ENCODE measurements around the gene ARAF. TPM values are rescaled to one million over a fixed set of nuclear protein-coding genes. Genes with fewer than 3 reads are reported as not detected.

The ARAF gene
- total and polyA plus RNA-seq, 10 donors = 32.9 to 97.4 (median 79.3) TPM

DNA sequence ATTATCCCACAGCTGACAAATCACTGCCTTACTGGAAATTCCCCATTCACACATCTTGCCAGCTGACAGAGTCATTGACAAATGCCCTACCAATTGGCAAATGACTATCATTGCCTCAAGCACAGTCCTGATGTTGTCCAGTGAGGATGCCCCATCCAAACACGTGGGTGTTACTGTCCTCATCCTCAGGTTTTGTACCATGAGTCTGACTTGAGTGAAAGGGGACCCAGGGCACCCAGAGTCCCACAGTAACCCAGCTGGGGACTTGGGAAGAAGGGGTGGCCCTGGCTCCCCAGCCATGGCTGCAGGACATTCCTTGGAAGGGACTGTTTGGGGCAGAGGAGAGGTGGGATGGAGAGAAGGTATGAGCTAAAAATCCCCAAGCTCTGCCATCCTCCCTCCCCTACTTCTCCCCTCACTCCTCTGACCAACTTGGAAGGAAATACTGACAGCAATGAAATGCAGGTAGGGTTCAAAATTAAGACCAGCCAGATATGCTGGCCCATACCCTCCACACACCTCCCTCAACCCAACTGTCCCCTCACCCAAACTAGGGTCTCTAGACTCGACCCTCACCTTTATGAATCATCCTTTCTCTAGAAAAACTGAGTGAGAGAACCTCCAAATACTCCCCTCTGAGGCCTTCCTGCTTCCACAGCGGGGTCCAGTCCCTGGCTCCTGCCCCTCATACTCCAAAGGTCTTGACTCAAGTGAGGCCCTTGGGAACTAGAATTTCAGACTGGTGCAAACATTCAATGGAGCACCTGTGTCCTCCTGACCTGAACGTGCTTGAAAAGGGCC, 26.3 kb downstream of the ARAF start:
- peak in 1 of 3 donors; percentile 18 for TF ChIP-seq POLR2AphosphoS5 (IDR thresholded peaks at IDR 0.05)
- TF ChIP-seq, protein P1, sequence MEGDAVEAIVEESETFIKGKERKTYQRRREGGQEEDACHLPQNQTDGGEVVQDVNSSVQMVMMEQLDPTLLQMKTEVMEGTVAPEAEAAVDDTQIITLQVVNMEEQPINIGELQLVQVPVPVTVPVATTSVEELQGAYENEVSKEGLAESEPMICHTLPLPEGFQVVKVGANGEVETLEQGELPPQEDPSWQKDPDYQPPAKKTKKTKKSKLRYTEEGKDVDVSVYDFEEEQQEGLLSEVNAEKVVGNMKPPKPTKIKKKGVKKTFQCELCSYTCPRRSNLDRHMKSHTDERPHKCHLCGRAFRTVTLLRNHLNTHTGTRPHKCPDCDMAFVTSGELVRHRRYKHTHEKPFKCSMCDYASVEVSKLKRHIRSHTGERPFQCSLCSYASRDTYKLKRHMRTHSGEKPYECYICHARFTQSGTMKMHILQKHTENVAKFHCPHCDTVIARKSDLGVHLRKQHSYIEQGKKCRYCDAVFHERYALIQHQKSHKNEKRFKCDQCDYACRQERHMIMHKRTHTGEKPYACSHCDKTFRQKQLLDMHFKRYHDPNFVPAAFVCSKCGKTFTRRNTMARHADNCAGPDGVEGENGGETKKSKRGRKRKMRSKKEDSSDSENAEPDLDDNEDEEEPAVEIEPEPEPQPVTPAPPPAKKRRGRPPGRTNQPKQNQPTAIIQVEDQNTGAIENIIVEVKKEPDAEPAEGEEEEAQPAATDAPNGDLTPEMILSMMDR (IDR thresholded peaks at IDR 0.05 in 8 of 11, conservative IDR thresholded peaks at IDR 0.05 in 3 of 11) = no peak
- no peaks in the 10 kb centered on the region for H3K9me3 ChIP-seq
- no peak overlapping the region for H3K27ac ChIP-seq
- no peak for DNase-seq
- peaks cover 0 to 24% (median 1%) of the 10 kb centered on the region in 6 donors for H3K36me3 ChIP-seq
- H3K4me3 ChIP-seq = no peak overlapping the region
- peaks cover 0 to 3% (median 0%) of the 10 kb centered on the region in 7 donors for H3K27me3 ChIP-seq (replicated peaks in 1 of 7)
- H3K4me1 ChIP-seq = peaks cover 0 to 10% (median 0%) of the 10 kb centered on the region in 6 donors
- intact Hi-C loops (cut with DNase I; ENCODE audit: low total_unique reads) = no loop called here
- 38 to 74% (median 62%) methylated on average over 4 of the region's 4 CpGs for WGBS, 5 donors

DNA sequence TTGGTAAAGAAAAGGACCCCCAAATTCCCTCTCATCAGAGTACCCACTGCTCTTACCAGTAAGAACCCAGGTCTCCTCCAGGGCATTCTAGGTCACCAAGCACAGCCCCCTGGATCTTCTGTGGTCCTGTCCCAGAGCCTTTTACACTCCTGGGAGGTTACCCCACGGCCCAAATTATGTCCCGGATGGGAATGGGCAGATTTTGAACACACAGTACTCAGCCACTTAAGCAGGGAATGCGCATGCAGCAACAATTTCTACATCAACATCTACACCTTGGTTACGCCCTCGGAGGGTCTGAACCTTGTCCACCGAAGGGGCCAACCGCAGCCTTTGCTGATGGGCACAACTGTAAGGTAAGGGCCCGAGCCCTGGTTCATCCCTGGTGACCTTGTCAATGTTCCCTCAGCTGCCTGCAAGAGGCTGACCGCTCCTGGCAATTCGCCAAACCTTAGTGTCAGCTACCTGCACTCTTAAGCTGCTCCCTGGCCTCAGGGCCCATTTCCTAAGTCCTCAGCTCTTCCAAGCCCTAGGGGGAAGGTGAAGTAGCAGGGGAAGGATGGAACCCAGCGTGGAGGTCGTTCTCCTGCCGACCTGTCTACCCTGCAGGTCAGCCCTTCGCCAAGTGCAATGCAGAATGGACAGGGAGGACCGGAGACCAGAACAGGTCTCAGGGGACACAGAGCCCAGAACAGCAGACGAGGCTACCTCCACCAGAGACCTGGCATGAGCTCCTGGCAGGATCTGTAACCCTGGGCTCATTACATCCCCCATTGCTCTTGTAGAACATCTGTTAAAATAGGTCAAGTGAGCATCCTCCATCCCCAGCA, 27.1 kb downstream of the ARAF start:
- Histone ChIP-seq H3K36me3 (peaks cover 0 to 24% (median 1%) of the 10 kb centered on the region in 6 donors), H3K4me3 (no peak overlapping the region), H3K27me3 (replicated peaks in 1 of 7) (peaks cover 0 to 3% (median 0%) of the 10 kb centered on the region in 7 donors), H3K9me3 (no peaks in the 10 kb centered on the region), H3K27ac (no peak overlapping the region), H3K4me1 (peaks cover 0 to 8% (median 0%) of the 10 kb centered on the region in 6 donors)
- TF ChIP-seq POLR2A (IDR thresholded peaks at IDR 0.05) (no peak), POLR2AphosphoS5 (IDR thresholded peaks at IDR 0.05) (no peak)
- TF ChIP-seq, protein P1 (IDR thresholded peaks at IDR 0.05 in 8 of 11, conservative IDR thresholded peaks at IDR 0.05 in 3 of 11) = no peak
- intact Hi-C loops (cut with DNase I; ENCODE audit: low total_unique reads) = no loop called here
- WGBS, 5 donors = 62 to 95% (median 85%) methylated on average over 5 to 16 of the region's 16 CpGs
- DNase-seq = no peak

DNA sequence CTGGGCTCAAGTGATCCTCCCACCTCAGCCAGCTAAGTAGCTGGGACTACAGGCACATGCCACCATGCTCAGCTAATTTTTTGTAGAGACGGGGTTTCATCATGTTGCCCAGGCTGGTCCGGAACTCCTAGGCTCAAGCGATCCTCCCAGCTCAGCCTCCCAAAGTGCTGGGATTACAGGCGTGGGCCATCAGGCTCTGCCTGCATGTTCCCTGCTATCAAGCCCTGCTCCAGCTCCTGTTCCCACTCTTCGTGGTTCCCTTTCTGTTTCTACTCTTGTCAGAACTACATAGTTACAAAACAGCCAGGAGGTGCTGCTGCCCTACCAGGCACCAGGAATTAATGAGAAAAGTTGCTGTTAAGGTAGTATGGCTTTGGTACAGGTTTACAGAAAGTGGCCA, 30.0 kb downstream of the ARAF start:
- Histone ChIP-seq H3K4me1 (no peaks in the 10 kb centered on the region), H3K27ac (no peak overlapping the region), H3K27me3 (replicated peaks in 1 of 7) (peaks cover 0 to 3% (median 0%) of the 10 kb centered on the region in 7 donors), H3K36me3 (peaks cover 0 to 8% (median 0%) of the 10 kb centered on the region in 6 donors), H3K9me3 (peaks cover 0 to 3% (median 0%) of the 10 kb centered on the region in 8 donors), H3K4me3 (no peak overlapping the region)
- WGBS, 5 donors = 78 to 89% (median 82%) methylated on average over 5 of the region's 5 CpGs
- intact Hi-C loops (cut with DNase I; ENCODE audit: low total_unique reads) = no loop called here
- TF ChIP-seq POLR2A (IDR thresholded peaks at IDR 0.05) (no peak), POLR2AphosphoS5 (IDR thresholded peaks at IDR 0.05) (no peak)
- TF ChIP-seq, protein P1 (IDR thresholded peaks at IDR 0.05 in 8 of 11, conservative IDR thresholded peaks at IDR 0.05 in 3 of 11) = no peak
- no peak for DNase-seq

DNA sequence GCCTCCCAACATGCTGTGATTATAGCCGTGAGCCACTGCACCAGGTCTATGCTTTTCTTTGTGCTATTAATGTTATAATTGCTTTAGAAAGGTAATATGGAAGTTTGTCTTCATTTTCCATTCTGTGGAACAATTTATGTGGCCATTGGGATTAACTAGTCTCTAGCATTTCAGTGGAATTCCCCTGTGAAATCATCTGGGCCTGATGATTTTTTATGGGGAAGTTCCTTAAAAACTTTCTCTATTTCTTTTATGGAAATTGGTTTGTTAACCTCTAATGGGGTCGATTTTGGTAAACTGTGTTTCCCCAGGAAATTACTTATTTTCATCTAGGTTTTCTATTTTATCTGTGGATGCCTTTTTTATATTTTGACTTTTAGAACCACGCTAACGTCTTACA, 32.5 kb downstream of the ARAF start:
- Histone ChIP-seq H3K27me3 (replicated peaks in 1 of 7) (no peaks in the 10 kb centered on the region), H3K36me3 (no peaks in the 10 kb centered on the region), H3K4me1 (no peaks in the 10 kb centered on the region), H3K9me3 (peaks cover 5 to 28% (median 15%) of the 10 kb centered on the region in 8 donors), H3K27ac (no peak overlapping the region), H3K4me3 (no peak overlapping the region)
- DNase-seq = no peak
- no peak for TF ChIP-seq POLR2A (IDR thresholded peaks at IDR 0.05)
- no peak for TF ChIP-seq POLR2AphosphoS5 (IDR thresholded peaks at IDR 0.05)
- TF ChIP-seq, protein P1 (IDR thresholded peaks at IDR 0.05 in 8 of 11, conservative IDR thresholded peaks at IDR 0.05 in 3 of 11) = no peak
- intact Hi-C loops (cut with DNase I; ENCODE audit: low total_unique reads) = no loop called here
- 61 to 86% (median 67%) methylated on average over 4 of the region's 4 CpGs for WGBS, 5 donors

All from spleen (tissue), 11 donors.